DMS 273 treated with DMSO at 0.1 percent for 48 hours (cell line): Measurements from ENCODE around the gene ECHDC1.
"Not testable (repeated sequence)": the region's sequence is repeated elsewhere in the genome, so short reads cannot be mapped to it uniquely, and the experiment has no call there.

ENCODE experiments used
- DNase-seq: peaks from one replicate; lab custom pipeline; 2025; lab: John Stamatoyannopoulos, UW

ECHDC1 gene, protein sequence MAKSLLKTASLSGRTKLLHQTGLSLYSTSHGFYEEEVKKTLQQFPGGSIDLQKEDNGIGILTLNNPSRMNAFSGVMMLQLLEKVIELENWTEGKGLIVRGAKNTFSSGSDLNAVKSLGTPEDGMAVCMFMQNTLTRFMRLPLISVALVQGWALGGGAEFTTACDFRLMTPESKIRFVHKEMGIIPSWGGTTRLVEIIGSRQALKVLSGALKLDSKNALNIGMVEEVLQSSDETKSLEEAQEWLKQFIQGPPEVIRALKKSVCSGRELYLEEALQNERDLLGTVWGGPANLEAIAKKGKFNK

DNA sequence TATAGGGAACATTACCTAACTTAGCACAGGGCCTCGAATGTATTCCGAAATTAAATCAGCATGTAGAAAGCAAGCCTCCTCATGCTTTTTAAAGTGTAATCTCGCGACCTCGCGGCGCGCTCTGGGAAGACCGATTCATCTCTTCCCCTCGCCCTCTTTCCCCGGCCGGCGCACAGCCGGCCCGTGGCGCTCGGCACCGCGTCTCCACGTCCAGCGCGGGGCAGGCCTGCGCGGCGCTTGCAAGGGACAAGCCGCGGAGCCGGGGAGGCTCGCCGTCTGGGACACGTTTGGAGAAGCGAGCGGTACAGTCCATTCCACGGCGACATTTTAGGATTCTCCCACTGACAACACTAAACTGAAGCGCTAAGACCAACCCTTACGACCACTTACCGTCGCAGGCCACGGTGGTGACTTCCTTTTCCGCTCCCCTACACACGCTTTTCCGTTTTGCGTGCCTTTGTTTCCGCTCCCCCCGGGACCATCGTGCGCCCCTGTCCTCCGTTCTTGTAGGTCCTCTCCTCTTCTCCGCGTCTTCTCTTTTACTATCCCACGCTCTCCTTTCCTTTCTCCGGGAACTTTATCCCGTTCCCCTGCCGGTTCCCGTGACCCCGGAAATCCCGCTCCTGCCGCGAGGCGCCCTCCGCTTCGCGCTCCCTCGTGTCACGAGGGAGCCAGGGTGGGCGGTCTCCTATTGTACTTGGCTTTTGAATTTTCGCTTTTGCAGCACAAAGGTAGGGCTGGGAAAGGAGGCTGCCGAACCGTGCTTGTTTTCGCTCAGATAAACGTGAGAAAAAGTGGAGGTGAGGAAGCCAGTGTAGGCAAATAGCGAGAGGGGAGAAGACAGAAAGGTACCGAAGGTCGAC, at the start of gene ECHDC1:
TSS of gene ECHDC1 (minus strand) at position 664 of the 863 bp plus-strand sequence. CDS start 12,581 bp downstream, outside the sequence.
- DNase-seq = peak; percentile 74

DNA sequence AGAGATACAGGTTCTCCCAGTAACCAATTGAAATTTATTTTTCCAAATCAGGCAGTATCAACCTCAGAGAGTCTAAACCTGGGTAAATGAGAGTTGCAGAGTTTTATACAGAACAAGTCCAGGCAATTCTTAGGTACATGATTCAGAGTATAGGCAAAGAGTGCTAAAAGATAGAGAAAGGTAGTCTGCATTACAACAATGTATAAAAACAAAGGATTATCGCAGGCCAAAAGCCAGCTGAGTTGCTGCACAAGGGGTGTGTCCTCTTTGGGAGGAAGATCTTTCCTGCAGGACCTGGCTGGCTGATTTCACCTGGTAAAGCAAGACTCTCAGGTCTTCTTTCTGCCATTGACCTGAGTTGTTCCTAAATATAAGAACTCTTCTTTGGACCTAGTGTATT, 48.9 kb upstream of the ECHDC1 start:
- DNase-seq = no peak

DNA sequence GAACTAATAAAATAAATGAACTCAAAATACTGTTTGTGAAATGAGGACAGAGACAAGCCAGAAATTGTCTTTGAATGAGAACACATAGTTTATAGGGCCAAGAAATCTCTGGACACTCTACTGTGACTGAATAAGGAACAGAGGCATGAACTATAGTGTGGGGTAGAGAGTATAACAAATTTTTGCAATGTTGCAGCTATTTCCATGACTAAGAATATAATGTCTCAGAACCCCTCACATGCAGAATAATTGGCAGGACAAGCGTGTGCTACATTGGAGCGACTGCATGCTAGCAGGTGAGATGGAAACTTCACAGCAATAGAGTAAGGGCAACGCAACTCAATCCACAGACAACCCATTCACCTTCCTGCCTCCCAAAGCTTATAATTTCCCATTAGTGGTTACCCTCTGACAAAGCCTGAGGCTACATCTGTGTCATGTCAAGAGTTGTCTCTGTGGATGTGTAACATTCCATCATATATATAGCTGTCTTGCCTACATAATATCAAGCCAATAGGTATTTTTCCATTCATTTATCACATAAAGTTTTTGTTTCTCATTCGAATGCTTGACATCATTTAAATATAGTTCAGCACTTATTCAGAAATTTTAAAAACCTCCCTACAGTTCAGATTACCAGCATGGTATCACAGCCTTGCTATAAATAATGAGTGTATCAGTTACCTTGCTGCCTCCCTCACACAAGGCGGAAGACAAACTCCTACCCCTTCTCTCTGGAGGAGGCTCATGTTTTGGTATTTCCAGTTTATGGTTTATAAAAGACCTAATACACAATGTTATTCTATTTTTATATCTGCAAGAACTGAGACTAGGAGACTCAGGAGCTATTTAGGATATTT, 47.9 kb upstream of the ECHDC1 start:
- no peak for DNase-seq

DNA sequence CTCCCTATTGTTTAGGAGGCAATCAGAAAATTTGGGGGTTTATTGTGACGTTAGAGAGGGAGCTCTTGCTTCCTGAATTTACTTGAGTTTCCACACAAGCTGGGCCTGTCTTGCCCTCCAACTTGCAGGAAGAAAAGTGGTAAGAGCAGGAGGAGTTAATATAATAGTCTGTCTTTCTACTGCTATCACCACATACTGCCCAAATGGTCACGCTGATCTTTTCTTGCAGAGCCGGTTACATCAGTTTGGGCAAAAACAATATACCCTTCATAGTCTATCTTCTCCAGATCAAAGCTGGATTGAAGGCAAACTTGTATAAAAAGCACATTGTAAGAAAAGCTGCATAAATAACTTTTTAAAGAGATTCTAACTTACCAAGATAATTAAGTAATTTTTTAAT, 46.3 kb upstream of the ECHDC1 start:
- DNase-seq = no peak

DNA sequence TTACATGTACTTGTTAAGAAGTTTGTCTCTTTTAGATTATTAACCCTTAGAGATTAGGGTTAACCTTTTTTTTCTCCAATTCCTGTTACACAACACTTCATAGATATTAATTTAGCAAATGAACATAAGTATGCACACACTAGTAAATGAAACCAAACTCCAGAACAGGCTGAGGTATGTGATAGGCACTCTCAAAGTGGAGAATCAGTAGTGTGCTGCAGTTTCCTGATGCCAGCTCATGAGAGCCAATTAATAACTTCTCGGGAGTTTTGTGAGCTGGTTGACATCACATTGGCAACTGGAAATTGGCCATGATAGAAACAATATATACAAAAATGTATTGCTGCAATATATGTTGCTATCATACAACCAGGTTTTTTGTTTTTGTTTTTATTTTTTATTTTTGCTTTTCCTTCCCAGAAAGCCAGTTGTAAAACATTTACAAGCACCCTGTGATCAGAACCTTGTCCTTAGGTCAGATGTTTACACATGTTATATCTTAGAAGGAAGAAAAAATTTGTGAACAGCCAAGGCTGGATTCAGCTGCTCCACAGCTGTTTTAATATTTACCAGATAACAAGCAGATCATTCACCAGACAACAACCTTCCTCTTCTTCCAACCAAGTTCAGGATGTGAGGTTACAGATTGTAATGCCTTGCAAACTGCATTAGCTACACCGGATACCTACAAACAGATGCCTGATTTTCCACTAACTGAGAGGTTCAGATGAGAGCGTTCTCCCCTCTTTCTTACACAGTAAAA, 42.4 kb upstream of the ECHDC1 start:
- no peak for DNase-seq

DNA sequence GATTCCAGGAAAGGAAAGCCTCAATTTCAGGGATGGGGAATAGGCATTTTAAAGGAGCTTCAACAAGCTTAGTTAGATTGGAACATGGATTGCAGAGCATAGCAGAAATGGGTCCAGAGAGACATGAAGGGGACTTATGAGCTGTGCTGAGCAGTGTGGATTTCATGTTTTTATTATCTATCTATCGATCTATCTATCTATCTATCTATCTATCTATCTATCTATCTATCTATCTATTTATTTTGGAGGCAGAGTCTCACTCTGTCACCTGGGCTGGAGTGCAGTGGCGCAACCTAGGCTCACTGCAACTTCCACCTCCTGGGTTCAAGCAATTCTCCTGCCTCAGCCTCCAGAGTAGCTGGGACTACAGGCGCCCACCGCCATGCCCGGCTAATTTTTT, 41.4 kb upstream of the ECHDC1 start:
- not testable (repeated sequence) for DNase-seq

DNA sequence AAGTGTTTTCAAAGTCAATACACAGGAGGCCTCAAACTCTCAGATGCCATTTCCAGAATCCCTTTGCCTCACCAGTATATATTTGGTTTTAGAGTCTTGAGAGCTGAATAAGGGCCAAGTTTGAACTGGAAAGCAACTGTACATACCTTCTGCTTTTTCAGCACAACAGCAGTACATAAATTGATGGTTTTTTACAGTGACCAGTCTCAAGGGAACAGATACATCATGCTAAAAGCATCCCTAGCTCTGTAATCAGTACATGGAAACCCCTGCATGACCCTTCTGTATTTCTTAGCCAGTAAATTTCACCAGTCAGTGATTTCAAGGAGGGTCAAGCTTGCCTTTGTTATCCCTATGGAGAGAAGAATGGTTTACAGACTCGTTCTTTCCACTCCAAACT, 40.6 kb upstream of the ECHDC1 start:
- no peak for DNase-seq

DNA sequence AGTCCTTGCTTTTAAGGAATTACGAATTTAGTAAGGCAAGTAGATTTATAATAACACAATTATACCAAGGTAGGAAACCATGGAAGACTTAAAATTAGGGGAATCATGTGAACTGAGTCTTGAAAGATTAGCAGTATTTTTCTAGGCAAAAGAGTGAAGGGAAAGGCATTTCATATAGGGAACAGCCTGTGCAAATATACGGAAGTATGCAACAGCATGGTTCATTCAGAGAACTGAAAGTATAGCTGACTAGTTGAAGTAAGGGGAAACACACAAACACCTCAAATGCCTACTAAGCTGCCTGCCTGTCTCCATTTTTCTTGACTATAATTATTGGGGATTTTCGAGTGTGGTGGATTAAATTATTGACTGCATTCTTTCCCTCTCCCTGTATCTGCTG, 39.0 kb upstream of the ECHDC1 start:
- no peak for DNase-seq

DNA sequence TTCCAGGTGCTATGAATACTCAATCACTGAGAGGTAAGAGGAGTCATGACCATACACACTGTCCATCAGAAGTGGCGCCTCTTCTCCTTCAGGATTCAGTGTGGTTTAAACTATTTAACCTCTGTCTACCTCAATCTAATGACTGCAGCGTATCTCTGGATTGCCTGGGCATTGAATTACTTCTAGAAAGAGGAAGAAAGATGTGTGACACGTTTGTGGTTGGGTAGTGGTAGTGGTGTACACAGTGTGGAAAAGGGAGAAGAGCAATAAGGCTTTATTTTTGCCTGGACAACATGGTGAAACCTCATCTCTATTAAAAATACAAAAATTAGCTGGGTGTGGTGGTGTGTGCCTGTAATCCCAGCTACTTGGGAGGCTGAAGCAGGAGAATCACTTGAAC, 38.0 kb upstream of the ECHDC1 start:
- DNase-seq = no peak

DNA sequence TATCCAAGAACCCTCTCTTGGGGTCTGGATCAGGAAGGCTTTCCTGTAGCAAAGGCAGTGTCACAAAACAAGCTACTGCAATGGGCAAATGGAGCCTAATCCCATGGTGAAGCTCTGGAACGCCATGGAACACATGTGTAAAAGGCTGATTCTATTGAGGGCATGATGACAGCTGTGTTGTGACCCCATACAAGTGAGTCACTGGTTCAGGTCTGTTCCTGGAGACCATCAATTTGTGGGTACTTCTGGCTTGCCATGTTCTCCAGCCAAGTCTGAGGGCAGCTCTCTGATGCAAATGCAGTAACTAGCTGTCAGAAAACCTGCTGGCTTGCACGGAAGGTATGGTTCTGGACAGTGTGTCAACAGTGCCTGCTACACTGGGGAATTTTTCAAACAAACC, 33.3 kb upstream of the ECHDC1 start:
- no peak for DNase-seq

DNA sequence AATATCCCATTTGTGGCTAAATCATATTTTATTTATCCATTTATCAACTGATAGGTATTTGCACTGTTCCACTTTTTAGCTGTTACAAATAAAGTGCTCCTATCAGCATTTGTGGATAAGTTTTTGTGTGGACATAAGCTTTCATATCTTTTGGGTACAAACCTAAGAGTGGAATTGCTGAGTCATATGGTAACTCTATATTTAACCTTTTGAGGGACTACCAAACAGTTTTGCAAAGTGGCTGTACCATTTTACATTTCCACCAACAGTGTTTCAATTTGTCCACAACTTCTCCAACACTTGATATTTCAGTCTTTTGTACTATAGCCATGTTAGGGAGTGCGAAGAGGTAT, 23.6 kb upstream of the ECHDC1 start:
- no peak for DNase-seq

DNA sequence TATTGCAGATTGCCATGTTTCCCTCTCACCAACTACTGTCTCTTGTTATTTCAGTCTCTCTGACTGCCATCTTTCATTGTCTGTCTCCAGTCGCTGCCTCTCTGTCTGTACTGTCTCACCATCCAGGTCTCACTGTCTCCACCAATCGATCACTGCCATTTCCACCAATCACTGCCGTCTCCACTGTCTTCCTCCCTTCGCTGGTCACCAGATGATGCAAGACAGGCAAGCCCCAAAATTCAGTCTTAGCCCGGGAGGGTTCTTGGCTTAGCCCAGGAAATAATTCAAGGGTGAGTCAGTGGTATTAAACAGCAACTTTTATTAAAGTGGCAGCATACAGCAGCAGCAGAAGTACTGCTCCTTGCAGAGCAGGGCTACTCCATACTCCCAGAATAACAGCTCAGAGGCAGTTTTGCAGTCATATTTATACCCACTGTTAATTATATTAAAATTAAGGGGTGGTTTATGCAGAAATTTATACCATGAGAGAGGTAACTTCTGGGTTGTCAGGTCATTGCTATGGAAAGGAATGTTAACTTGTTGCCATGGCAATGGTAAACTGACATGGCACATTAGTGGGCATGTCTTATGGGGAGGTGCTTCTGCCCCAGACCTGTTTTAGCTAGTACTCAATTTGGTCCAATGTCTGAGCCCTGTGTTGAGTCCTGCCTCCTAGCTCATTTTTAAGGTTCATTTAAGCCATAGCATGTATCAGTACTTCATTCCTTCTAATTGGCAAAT, 23.0 kb upstream of the ECHDC1 start:
- peak; percentile 5 for DNase-seq

DNA sequence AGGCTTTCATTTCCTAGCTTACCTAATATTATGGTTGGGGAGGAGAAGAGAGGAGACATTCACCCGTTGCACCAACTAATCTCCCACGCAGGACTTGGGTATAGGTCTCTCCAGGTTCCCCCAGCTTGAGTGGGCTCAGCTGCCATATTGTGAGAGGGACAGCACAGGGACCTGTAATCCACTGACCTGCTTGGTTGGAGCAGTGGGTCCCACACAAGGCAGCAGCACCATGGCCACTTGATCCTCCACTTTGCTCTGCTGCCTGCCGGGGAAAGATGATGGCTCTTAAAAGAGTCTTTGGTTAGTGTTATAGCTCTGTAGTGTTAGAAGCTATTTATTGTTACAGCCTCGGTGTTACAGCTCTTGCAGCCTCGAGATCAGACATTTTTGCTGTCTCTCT, 22.5 kb upstream of the ECHDC1 start:
- DNase-seq = no peak

DNA sequence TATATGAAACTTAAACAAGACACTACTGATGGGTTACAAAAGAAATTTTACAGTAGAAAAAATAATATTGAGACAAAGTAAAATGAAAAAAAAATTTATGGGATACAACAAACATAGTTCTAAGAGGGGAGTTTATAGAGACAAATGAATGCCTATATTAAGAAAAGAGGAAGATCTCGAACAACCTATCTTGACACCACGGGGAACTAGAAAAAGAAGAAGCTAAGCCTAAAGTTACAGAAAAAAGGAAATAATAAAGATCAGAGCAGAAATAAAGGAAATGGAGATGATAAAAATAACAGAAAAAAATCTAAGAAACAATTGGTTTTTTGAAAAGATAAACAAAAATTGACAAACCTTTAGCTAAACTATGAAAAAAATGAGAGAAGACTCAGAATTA, 9.1 kb upstream of the ECHDC1 start:
- DNase-seq = no peak

DNA sequence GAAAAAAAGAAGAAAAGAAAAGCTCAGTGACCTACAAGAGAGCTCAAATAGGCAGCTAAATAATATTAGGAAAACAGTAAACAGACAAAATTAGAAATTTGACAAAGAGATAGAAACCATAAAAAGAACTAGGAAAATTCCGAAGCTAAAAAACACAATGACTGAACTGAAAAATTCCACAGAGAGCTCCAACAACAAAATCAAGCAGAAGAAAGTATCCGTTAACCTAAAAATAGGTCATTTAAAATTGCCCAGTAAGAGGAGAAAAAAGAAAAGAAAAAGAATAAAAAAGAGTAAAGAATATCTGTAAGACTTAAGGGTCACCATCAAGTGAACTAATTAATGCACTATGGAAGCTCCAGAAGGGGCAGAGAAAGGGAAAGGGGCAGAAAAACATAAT, 6.6 kb upstream of the ECHDC1 start:
- DNase-seq = no peak

DNA sequence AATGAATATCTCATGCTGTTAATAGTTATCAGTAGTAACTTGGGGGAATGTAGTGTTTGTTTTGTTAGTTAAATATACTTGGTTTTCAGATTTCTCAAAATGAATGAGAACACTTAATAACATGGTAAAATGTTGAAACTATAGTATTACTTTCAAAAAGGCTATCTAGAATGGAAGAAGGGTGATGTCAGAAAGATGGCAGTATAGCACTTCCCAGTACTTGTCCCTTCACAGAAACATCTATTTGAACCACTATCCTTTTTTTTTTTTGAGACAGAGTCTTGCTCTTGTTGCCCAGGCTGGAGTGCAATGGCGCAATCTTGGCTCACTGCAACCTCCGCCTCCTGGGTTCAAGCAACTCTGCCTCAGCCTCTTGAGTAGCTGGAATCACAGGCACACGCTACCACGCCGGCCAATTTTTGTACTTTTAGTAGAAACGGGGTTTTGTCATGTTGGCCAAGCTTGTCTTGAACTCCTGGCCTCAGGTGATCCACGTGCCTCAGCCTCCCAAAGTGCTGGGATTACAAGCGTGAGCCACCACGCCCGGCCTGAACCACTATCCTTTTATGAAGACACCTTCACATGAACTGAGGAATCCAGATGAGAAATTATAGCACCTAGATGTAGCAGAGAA, 4.7 kb upstream of the ECHDC1 start:
- DNase-seq = no peak

DNA sequence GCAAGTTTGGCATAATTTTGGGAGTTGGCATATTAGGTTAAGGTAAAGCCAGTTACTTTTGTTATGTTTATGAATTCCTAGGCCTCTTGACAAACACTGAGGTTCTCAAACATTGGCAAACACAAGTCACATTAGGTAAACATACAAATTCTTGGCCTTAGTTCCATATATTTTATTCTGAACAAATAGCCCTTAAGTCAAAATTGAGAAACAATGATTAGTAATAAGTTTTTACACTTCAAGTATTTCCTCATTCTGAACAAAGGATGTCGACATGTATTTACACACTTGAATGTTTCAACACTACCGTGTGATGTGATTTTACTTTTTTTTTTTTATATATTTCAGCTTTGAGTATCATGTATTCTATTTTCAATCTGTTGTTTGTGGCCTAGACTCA, 3.8 kb upstream of the ECHDC1 start:
- no peak for DNase-seq

DNA sequence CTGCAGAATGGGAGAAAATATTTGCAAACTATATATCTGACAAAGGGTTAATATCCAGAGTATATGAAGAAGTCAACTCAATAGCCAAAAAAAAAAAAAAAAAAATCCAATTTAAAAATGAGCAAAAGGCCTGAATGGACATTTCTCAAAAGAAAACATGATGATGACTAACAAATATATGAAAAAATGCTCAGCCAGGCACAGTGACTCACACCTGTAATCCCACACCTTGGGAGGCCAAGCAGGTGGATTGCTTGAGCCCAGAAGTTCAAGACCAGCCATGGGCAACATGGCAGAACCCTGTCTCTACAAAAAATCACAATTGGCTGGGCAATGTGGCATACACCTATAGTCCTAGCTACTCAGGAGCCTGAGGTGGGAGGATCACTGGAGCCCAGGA, 2.1 kb upstream of the ECHDC1 start:
- DNase-seq = no peak

DNA sequence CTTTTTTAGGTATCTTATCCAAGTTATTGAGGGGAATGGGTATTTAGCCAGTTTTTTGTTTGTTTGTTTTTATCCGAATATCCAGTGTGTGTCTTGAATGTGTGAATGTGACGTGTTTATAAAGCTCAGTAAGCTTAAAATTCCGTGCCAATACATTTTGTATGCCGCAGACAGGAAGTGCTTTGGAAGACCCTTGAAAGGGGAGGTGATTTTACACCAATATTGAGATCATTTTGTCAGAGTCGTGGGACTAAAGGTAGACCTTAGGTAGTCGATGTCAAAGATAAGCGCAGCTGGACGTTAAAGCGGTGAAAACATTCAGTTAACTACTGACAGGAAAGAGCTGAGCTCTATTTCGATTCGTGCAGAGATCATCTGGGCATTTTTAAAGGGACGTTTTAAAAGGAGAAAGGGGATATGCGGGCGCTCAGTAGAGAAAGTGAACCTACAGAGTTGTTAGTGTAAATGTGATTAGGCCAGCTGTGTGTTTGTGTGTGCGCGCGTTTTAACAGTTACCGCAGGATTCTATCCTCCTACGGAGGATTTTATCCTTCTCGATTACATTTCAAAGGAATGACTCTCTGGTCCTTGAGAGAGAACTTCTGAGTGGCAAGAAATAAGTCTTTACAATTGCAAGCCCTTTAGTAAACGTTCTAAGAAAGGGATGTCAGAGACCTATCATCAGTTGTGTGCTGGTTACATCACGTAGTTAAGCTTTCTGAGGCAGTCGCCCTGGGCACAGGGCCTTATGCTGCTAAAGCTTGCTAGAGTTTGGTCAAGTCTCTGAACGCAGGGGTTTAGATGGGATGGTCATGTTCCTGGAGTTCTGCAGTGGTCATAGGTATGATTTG, 625 bp upstream of the ECHDC1 start:
- DNase-seq = no peak
